GM03348 (cell line): ENCODE results near the gene BAIAP2L2.
A peak's percentile ranks its signal among the peaks of the same experiment; 100 is the strongest.

Experiments
- DNase-seq: peaks from one replicate; pipeline ENCODE4 v3.0.0; 2012; ENCODE audit warnings: low spot score

The BAIAP2L2 gene

GRCh38 chr22:38068641-38069371 lies 41.7 kb downstream of the BAIAP2L2 start:
- DNase-seq: no peak

GRCh38 chr22:38067761-38068360 lies 42.6 kb downstream of the BAIAP2L2 start:
- DNase-seq: no peak

DNA sequence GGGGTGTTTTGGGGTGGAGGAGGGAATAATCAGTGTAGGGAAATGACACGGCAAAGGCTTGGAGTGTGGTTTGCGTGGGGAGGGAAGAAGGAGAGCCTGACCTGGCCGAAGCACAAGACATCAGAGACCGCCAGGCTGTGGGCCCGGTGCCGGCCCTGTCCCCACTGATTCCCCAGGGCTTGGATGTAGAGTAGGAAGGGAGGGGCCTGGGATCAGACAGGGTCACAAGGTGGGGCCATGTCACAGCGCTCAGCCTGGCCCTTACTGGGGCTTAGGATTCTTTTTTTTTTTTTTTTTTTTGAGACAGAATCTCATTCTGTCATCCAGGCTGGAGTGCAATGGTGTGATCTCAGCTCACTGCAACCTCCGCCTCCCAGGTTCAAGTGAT lies 43.5 kb downstream of the BAIAP2L2 start:
- DNase-seq: no peak

DNA sequence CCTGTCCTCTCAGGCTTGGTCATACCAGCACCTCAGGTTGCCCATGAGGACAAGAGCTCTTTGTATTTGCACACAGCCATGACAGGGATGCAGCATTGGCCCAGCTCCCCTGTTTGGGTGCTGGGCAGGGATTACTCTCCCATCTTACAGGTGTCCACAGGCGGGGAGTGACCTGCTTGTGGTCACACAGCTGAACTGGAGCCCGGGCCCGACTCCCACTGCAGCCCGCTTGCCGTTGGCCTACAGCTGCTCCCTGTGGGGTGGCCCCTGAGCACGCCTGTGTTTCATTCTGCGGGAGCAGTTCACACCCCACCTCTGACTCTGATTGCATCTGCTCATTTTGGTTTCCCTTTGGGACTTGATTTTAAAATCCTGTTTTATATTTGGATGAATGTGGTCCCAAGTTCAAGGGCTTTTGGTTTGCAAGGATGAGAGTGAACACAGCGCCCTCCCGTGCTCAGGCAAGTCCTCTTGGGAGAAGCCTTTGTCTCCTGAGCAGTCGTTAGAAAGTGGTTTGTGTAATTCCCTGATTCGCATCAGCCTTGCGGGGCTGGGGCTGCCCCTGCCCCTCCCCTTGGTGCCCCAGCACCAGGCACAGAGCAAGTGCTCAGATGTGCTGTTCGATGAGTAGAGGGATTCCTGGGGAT lies 44.0 kb downstream of the BAIAP2L2 start:
- DNase-seq: no peak

- no peak for DNase-seq
These were observed 44.9 kb downstream of the BAIAP2L2 start for GRCh38 chr22:38065539-38065938.

DNA sequence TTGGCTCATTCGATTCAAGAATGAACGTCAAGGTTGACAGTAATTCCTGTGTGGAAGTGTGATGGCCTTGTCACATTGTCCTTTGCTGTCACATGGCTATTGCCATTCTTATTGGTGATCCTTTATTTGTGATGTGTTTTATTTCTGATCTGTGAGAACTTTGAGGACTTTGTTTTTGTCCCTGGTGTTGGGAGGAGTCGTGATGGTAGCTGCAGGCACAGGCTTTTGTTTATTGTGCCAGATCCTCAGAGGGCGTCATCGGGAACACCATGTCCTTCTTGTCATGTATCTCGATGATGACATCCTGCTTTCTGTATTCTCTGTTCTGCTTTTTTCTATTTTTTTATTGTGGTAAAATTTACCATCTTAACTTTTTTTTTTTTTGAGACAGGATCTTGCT lies 47.7 kb downstream of the BAIAP2L2 start:
- DNase-seq: no peak

- DNase-seq: peak; percentile 95
These were observed 53.3 kb downstream of the BAIAP2L2 start, which contains the start of gene PICK1 for GRCh38 chr22:38056969-38057891. PICK1 (plus strand) TSS chr22:38057404; CDS start chr22:38057810, 406 bp downstream.

GRCh38 chr22:38051900-38052862 lies 58.3 kb downstream of the BAIAP2L2 start:
- DNase-seq: peak; percentile 92

- DNase-seq: no peak
These were observed 59.2 kb downstream of the BAIAP2L2 start for GRCh38 chr22:38051261-38051660.

DNA sequence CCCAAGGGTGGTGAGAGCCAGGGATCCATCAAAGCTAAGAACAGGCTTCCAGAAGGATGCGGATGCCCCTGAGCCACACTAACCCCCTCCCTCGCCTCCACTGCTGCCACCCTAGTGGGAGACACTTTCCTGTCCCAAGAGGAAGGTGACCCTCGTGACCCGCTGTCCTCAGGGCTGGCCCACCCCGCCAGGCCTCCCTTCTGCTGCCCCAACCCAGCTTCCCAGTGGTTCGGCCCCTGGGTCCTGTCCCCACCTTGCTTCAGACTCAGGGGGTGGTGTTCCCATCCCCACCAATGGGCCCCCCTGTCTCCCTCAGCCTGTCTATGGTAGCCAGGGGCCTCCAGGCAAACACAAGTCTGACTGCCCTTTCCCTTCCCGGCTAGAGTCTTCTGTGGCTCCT lies 59.8 kb downstream of the BAIAP2L2 start:
- no peak for DNase-seq

DNA sequence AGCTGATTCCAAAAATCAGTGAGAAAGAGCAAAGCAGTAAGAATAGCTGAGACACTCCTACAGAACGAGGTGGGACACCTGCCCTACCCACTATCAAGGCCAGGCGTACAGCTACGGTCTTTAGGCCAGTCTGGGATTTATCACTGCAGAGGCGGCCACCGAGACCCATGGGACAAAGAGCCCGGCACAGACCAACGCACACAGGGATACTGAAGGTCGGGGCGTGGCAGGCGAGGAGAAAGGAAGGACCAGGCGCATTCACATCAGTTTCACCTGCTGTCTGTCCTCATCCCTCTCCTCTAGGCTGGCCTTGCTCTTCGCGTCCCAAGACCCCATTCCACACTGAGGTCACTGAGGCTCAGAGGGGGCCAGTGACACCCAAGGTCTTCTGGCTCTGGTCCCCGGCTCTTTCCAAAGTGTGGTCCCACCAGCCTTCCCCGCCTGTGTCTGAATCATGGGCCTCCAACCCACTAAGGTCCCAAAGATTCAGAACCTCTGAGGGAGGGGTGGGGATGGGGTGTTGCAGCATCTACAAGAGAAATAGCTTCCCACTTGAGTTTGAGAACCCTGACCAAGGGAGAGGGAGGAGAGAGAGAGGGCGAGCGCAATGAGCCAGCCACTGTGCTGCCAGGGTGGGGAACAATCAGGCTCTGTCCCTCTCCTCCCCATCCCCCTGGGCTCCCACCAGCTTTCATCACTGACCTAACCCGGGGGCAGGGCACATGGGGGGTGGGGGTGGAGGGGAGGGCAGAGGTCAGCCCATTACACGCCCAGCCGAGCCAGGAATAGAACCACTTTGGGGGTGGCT lies 60.5 kb downstream of the BAIAP2L2 start:
- DNase-seq: no peak

DNA sequence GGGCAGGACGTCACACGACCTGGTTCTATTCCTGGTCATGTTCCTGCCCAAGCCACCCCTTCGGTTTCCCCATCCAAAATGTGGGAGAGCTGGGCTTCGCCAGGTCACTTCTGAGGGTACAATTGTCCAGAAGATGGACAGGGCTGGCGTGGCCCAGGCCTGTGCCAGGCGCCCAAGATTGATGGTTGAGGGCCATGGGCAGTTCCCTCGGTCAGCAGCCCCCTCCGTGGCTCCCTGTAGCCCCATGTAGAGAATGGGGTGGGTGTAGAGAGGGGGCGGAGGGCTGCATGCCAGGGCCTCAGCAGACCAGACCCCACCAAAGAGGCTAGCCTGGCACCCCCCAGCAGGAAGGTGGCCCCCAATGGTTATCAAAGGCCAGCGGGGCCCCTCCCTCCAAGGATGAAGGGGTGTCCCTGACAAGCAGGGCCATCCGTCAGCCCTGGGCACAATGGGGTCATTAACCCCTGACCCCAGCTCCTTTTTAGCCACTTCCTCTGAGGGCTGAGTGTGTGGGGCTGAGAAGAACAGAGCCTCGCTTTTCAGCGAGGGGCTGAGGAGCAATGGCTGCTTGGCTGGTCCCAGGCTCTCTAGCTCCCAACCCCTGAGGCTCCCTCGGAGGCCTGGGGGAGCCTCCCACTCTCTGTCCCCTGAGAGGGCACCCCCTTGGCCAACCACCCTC lies 64.3 kb downstream of the BAIAP2L2 start:
- DNase-seq: no peak

- DNase-seq: no peak
These were observed 67.1 kb downstream of the BAIAP2L2 start for GRCh38 chr22:38043151-38044039.

DNA sequence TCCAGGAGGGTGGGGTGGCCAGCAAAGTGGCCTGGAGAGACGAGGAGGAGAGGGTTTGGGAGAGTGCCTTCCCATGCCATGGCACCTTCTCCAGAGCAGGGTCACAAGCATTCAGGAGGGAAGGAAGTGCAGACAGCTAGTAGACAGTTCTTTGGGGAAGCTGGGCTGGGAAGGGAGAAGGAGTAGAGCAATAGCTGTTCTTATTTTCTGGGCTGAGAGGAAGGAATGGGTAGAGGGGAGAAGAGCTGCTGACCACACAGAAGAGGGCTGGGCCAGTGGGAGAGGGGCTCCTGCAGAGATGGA lies 68.0 kb downstream of the BAIAP2L2 start:
- DNase-seq: no peak

DNA sequence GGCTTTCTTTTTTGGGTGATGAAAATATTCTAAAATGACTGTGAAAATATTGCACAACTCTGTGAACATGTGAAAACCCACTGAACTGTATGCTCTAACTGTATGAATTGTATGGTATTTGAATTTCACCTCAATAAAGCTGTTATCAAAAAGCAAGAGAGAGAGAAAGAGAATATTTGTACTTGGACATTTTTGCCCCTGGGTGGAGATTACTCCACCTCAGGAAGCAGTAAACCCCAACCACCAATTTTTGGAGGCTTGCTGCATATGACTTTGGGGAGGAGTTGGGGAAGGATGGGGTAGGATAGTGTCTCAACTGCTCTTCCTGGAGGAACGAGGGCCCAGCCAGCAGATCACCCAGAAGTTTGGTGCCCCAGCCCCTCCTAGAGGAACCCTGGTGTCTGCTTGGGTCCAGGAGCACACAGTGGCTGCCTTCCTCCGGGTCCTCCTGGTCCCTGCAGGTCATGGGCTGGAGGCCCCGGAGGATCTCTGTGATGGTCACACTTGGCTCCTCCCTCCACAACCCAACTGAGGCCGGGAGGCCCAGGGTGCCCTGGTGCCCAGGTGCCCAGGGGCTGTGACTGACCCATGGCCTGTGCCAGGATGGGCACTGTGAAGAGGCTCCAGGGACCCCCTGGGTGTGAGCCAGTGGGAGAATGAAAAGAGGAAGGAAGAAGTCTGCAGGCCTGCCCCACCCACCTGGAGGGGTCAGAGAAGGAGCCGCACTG lies 68.6 kb downstream of the BAIAP2L2 start:
- no peak for DNase-seq

DNA sequence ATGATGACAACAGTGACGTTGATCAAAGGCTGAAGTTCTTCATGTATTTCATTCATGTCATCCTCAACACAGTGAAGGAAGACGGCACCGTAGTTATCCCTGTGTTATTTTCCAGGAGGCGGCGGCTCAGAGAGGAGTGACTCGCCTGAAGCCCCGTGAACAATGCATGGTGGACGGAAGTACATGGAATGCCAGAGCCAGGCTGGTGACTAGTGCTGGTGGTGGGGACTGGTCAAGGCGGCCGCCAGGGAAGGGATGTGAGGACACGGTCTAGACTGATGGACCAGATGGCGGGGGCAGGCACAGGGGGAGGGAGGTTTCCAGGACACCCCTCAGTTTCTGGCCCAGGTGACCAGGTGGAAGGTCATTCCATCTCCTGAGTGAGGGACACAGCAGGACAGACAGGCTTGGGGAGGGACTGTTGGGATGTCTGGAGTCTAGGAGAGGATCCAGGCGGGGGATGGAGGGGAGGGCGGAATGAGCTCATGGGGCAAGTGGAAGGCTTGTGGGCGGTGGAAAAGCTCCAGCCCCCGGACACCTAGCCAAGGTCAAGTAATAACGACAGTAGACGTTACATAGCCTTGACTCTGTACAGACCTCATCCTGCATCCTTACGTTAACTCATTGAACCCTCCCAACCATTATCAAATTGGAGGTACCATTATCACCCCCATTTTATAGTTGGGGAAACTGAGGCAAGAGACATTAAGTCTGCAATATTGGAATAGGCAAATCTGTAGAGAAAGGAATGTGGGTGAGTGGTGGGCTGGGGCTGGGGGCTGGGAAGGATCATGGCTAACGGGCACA lies 69.3 kb downstream of the BAIAP2L2 start:
- no peak for DNase-seq
